HL-60 (cell line): ENCODE results near the gene FARS2.

ENCODE experiments used
- DNase-seq, 2 experiments: peaks; one replicate each; pipeline ENCODE4 v3.0.0-alpha.2; 2010 to 2020; ENCODE audit warnings: low read depth in 1 of 2, low spot score in 1 of 2
- H3K27ac ChIP-seq: fragments of 250-450 bp; sonication (Bioruptor Pico); replicated peaks from 2 replicates; pipeline ENCODE4 v1.5.1; 2020; ENCODE audit warnings: mild to moderate bottlenecking, moderate library complexity
- H3K27me3 ChIP-seq: fragments of 250-450 bp; sonication (Bioruptor Pico); 2 replicates; pipeline ENCODE4 v1.5.1; 2021; ENCODE audit warnings: mild to moderate bottlenecking, moderate library complexity; ENCODE audit not compliant: insufficient read depth, poor library complexity, severe bottlenecking
- H3K4me3 ChIP-seq: replicated peaks from 2 replicates; pipeline ENCODE4 v1.5.1; 2011; ENCODE audit warnings: mild to moderate bottlenecking, control low read depth, low read length; ENCODE audit not compliant: insufficient read depth
- GABPA ChIP-seq: IDR thresholded peaks from 2 replicates; pipeline ENCODE4 v1.6.1; 2012; ENCODE audit warnings: low read depth
- POLR2AphosphoS5 ChIP-seq: IDR thresholded peaks from 2 replicates; pipeline ENCODE4 v1.6.1; 2012; ENCODE audit warnings: low read depth
- SPI1 ChIP-seq: IDR thresholded peaks from 2 replicates; pipeline ENCODE4 v1.6.1; 2012; ENCODE audit warnings: low read depth, mild to moderate bottlenecking, borderline replicate concordance
- TF ChIP-seq, protein P1 (sequence below): IDR thresholded peaks from one replicate; pipeline ENCODE4 v1.5.1; 2011; ENCODE audit warnings: low read length, control low read depth, inconsistent platforms; ENCODE audit not compliant: insufficient read depth
- TF ChIP-seq, protein P2 (sequence below): IDR thresholded peaks from 2 replicates; pipeline ENCODE4 v1.6.1; 2012; ENCODE audit warnings: low read depth; ENCODE audit not compliant: insufficient replicate concordance

FARS2 gene

DNA sequence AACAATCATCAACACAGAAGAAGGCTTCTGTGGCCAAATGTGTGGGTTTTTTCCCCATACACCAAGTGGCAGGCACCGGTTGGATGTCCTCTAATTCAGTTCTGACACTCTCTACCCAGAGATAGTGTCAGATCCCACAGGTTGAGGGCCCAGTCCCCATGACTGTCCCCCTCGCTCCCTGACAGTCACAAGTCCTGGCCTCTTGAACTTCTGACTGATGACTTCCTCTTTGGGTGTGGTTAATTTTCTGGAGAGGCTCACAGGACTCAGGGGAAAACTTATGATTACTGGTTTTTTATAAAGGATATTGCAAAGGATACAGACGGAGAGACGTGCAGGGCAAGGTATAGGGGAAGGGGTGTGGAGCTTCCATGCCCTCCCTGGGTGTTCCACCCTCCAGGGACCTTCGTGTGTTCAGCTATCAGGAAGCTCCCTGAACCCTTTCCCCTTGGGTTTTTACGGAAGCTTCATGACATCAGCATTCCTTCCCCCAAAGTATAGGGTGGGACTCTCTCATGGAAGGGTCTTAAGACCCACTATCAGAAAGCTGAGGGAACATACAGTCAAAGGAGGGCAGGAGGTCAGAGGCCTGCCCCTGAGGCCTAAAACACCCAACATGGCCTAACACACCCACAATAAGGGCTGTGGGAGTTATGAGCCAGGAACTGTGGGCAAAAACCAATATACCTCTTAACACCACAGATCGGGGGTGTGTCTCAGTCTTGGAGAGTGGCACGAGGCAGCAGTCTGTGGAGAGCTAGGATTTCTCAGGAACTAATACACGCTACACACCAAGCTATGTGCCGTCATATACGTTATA is 33.3 kb downstream of the FARS2 start:
- H3K27me3 ChIP-seq: no peaks in the 10 kb centered on the region
- no peak overlapping the region for H3K4me3 ChIP-seq
- TF ChIP-seq, protein P1, sequence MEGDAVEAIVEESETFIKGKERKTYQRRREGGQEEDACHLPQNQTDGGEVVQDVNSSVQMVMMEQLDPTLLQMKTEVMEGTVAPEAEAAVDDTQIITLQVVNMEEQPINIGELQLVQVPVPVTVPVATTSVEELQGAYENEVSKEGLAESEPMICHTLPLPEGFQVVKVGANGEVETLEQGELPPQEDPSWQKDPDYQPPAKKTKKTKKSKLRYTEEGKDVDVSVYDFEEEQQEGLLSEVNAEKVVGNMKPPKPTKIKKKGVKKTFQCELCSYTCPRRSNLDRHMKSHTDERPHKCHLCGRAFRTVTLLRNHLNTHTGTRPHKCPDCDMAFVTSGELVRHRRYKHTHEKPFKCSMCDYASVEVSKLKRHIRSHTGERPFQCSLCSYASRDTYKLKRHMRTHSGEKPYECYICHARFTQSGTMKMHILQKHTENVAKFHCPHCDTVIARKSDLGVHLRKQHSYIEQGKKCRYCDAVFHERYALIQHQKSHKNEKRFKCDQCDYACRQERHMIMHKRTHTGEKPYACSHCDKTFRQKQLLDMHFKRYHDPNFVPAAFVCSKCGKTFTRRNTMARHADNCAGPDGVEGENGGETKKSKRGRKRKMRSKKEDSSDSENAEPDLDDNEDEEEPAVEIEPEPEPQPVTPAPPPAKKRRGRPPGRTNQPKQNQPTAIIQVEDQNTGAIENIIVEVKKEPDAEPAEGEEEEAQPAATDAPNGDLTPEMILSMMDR: no peak
- TF ChIP-seq GABPA: no peak
- TF ChIP-seq SPI1: peak; percentile 89
- TF ChIP-seq, protein P2, sequence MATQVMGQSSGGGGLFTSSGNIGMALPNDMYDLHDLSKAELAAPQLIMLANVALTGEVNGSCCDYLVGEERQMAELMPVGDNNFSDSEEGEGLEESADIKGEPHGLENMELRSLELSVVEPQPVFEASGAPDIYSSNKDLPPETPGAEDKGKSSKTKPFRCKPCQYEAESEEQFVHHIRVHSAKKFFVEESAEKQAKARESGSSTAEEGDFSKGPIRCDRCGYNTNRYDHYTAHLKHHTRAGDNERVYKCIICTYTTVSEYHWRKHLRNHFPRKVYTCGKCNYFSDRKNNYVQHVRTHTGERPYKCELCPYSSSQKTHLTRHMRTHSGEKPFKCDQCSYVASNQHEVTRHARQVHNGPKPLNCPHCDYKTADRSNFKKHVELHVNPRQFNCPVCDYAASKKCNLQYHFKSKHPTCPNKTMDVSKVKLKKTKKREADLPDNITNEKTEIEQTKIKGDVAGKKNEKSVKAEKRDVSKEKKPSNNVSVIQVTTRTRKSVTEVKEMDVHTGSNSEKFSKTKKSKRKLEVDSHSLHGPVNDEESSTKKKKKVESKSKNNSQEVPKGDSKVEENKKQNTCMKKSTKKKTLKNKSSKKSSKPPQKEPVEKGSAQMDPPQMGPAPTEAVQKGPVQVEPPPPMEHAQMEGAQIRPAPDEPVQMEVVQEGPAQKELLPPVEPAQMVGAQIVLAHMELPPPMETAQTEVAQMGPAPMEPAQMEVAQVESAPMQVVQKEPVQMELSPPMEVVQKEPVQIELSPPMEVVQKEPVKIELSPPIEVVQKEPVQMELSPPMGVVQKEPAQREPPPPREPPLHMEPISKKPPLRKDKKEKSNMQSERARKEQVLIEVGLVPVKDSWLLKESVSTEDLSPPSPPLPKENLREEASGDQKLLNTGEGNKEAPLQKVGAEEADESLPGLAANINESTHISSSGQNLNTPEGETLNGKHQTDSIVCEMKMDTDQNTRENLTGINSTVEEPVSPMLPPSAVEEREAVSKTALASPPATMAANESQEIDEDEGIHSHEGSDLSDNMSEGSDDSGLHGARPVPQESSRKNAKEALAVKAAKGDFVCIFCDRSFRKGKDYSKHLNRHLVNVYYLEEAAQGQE: no peak
- TF ChIP-seq POLR2AphosphoS5: no peak
- DNase-seq: peak in 1 of 2 experiments; percentile 45
- H3K27ac ChIP-seq: peak overlapping the region; percentile 55

DNA sequence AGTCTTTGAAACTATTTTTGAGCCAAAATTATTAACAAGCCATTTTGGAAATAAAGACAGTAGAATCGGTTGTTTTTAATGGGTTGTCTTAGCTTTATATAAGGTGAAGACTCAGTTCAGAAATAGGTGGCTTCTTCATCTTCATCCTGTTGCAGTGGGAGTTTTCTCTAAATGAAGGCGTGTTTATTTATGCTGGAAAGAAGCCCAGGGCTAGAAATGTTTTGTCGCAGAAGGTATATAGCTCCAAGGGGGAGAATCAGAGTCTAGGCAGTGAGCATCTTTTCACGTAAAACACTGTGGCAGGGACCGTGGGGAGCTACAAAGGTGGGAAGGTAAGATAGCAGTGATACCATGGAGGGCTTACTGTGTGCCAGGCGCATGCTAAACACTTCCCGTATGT is 34.3 kb downstream of the FARS2 start:
- TF ChIP-seq, protein P2: no peak
- TF ChIP-seq, protein P1: no peak
- TF ChIP-seq GABPA: no peak
- H3K27me3 ChIP-seq: no peaks in the 10 kb centered on the region

DNA sequence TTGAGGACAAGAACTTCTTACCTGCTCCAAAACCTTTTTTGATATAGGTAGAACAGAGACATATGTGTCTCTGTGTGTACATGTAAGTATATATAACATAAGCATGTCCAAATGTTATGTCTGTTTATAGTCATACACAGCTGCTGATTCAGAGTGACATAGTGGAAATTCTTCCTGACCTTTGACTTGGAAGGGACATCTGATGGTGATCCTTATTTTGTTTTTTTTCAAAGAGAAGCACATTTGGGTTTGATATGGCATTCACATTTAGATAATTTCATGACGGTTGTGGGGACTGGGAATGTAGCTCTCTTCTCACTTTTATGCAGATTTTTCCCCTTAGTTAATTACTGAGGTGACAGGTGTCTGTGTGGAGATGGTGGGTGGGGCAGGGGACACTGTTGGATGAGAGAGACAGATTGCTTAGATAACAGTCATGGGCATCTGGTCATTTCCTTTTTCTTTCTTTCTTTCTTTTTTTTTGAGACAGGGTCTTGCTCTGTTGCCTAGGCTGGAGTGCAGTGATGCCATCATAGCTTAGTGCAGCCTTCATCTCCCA is 39.0 kb downstream of the FARS2 start:
- no peak overlapping the region for H3K27ac ChIP-seq
- TF ChIP-seq POLR2AphosphoS5 (no peak), SPI1 (no peak), GABPA (no peak)
- TF ChIP-seq, protein P2: no peak
- TF ChIP-seq, protein P1: no peak
- H3K4me3 ChIP-seq: no peak overlapping the region
- DNase-seq: no peak
- H3K27me3 ChIP-seq: no peaks in the 10 kb centered on the region

More for the DNA sequence above, 34.3 kb downstream of the FARS2 start:
- Histone ChIP-seq H3K27ac (no peak overlapping the region), H3K4me3 (no peak overlapping the region)
- no peak for DNase-seq
